HG02678 (cell line): Measurements from ENCODE around the gene FAM120C.

Experiments used
- ATAC-seq: cut with Tn5 transposase; IDR thresholded peaks from one replicate; pipeline ENCODE4 v1.9.1; 2021; ENCODE audit warnings: mild to moderate bottlenecking, moderate library complexity; ENCODE audit not compliant: unreplicated experiment

Gene FAM120C, protein sequence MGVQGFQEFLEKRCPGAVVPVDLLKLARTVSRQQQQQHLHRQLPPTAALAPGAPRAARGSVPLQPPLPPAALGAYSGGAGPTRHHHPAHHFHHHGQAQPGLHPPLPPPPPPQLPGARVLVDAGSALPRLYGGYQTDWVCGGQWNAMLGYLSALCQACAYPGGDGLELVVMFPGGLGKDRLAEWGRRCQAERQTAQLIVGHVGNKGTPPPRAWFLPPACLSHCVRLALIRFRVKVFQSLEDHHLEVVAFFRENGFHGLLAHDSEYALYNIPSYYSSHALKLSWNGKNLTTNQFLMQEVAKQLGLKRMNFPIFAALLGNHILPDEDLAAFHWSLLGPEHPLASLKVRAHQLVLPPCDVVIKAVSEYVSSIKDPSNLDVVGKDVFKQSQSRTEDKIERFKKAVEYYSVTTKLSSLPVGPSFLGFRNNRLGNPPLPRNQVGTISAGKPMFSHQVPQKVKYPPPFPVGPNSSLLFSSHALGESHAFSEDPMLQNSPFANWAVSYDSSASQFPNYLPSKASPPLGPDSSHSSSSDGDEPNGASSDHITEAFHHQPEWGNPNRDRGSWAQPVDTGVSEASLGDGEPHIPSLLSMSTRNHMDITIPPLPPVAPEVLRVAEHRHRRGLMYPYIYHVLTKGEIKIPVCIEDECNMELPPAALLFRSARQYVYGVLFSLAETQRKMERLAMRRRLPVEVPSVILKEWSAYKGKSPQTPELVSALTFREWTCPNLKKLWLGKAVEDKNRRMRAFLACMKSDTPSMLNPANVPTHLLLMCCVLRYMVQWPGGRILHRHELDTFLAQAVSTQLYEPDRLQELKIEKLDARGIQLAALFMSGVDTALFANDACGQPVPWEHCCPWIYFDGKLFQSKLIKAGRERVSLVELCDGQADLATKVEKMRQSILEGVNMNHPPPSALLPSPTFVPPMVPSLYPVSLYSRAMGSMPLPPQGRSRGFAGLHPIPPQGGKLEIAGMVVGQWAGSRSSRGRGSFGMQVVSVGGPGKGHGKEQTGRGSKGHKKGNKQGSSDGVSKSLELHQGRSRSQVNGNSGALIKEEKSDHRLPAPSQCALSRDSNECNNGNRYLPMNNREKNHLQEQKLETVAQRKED

DNA sequence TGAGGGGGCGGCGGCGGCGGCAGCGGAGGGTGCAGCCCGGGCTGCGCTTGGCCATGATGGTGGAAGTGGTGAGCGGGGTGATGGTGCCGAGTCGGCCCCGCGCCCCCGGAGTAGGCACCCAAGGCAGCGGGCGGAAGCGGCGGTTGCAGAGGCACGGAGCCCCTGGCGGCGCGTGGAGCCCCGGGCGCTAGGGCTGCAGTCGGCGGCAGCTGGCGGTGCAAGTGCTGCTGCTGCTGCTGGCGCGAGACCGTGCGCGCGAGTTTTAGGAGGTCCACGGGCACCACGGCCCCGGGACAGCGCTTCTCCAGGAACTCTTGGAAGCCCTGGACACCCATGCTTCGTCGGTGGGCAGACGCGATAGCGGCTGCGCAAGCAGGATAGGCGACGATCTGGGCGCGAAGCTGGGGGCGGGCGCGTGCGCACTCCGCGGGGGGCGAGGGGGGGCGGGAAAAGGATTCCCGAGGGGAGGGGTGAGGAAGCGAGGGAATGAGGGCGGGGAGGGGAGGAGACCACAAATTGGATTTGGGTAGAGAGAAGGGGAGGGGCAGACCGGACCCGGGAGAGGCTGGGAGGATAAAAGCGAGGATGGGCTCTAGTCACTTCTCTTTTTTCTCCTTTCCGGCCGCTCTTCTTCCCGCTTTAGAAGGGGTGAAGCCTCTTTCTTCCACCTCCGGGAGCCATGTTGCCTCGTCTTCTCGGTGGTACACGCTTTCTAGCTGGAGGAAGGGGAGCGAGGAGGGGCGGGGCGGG, at the start of gene FAM120C:
TSS of gene FAM120C (minus strand) at position 391 of the 750 bp plus-strand sequence. CDS start at position 335, 56 bp downstream.
- peak; percentile 41 for ATAC-seq

GRCh38 chrX:54230435-54231148, 47.5 kb upstream of the FAM120C start:
- ATAC-seq = no peak

GRCh38 chrX:54223581-54223980, 40.5 kb upstream of the FAM120C start:
- ATAC-seq = no peak

GRCh38 chrX:54213603-54214002, 30.5 kb upstream of the FAM120C start:
- ATAC-seq = no peak

GRCh38 chrX:54208531-54208930, 25.5 kb upstream of the FAM120C start:
- ATAC-seq = no peak

DNA sequence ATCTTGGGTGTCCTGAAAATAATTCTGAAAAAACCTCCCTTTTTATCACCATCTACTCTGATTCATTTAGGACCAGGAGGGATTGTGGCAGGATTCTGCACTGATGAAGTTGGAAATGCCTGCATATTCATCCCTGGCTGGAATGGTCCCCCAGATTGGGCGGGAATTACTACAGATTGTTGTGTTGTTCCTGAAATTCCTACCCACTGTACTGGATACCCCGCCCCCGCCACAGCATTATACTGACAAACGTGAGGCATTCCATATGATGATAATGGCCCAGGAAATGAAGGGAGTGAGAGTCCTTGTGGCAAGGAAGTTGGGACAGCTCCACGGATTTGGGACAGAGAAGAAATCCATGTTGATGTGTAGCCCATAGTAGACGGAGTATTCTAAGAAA, 15.2 kb upstream of the FAM120C start:
- no peak for ATAC-seq

- ATAC-seq = no peak
Observed at GRCh38 chrX:54194982-54195588, 12.0 kb upstream of the FAM120C start.

DNA sequence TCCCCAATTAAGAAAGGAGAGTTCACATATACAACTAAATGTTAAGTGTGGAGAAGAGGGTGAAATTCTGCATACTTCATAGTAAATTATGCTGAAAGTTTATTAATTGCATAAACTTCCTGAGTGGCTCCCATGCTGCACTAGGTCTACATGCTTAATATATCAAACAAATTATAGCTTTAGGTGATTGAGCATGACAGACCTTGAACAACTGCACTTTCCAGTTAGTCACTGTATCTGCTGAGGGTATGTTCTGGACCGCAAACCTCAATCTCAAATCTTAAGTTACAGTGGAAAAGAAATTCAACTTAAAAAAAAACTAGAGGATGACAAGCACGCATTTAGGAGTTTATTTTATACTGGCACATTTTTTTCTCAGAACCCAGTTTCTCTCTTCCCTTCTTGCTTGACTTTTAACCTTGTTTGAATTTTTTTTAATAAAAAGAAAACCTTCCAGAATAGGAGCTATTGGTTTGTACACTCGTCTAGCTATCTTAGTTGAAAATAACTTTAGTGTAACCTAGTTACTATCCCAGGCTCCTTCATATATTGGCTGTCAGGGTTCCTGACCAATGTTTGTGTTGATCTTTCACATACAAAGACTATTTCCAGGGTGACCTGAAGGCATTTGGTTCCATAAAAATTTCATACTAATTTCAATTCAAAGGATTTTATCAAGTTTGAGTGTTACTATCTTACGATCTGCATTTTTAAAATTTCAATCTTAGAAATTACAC, 10.2 kb upstream of the FAM120C start:
- ATAC-seq = no peak

DNA sequence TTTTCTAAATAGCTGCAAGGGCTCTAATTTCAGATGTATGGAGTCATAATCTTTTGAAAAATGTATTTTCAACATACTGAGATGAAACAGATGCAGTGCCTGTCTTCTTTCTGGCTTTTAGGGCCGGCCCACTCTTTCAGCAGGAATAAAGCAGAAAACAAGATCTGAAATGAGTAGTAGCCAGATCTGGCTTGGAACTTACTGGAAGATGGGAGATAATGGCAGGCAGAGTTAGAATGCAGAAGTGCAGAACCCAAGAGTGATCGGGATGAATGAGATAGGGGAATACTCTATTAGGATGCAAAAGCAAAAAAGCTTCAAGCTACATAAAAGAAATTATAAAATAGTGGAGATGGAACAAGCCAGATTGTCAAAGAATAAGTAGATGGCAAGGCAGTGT, 1.4 kb upstream of the FAM120C start:
- no peak for ATAC-seq

- ATAC-seq = peak; percentile 67
Observed at GRCh38 chrX:54182194-54182863, 725 bp downstream of the FAM120C start.

GRCh38 chrX:54181202-54181953, 1.7 kb downstream of the FAM120C start:
- ATAC-seq = no peak

GRCh38 chrX:54180403-54180802, 2.7 kb downstream of the FAM120C start:
- ATAC-seq = no peak

DNA sequence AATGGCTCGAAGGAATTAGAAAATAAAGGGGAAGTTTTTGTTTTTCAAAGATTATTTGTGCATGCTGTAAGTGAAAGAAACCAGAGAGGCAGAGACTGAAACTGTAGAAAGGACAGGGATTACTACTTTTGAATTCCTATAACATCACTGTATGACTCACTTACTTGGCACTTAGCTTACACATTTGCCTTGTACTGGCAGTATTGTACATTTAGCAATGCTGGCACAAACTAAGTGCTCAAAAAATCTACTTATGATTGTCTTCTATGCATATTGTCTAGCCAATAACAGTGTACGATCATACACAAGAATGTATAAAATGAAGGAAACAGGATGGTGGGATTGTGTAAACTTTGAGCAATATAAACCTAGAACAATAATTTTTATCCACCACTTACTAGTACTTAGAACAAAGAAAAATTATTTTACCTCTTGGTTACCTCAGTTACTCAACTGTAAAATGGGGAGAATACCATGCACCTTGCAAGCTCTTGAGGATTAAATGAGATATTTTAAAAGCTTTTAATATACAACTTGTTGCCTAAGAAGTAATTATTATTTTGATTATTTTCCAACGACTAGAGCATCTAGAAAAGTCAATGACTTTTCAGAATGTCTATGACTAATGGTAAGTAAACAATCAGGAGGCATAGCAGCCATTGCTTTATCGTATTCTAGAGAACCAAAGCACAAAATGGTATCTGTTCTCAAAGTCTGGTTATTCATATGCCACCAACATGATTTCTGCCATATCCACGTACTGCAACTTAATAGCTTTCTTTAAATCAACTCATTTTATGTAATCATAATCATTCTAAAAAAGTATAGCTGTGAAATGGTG, 4.7 kb downstream of the FAM120C start:
- no peak for ATAC-seq

DNA sequence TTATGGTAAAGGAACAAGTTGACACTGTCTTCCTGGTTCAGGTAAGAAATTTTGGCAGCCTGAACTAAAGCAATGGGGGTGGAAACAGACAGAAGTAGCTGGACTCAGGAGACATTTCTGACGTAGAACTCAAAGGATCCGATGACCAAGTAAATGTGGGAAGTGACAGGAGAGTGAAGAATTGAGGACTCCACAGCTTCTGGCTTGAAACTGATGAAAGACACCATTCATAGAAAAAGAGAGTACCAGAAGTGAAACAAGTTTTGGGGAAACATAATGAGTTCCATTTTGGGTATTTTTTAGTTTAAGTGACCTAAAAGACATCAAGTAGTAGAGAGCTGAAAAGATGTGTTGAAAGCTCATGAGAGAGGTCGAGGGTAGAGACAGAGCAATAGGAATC, 5.7 kb downstream of the FAM120C start:
- ATAC-seq = no peak

GRCh38 chrX:54173791-54174190, 9.3 kb downstream of the FAM120C start:
- ATAC-seq = no peak

- no peak for ATAC-seq
Observed at GRCh38 chrX:54172455-54172854, 10.6 kb downstream of the FAM120C start.
